ENCODE results near the gene ATF7.
"Not testable (repeated sequence)": the region's sequence is repeated elsewhere in the genome, so short reads cannot be mapped to it uniquely, and the experiment has no call there.

ATF7 gene

GRCh38 chr12:53481939-53482586, 144.1 kb downstream of the ATF7 start:
- DNase-seq (ENCODE audit: low spot score): no peak

GRCh38 chr12:53481458-53481857, 144.7 kb downstream of the ATF7 start:
- DNase-seq (ENCODE audit: low spot score): not testable (repeated sequence)

GRCh38 chr12:53480491-53481442, 145.4 kb downstream of the ATF7 start:
- no peak for DNase-seq (ENCODE audit: low spot score)

- no peak for DNase-seq (ENCODE audit: low spot score)
Observed at GRCh38 chr12:53479331-53479730, 146.9 kb downstream of the ATF7 start.

GRCh38 chr12:53478865-53479264, 147.3 kb downstream of the ATF7 start:
- no peak for DNase-seq (ENCODE audit: low spot score)

- no peak for DNase-seq (ENCODE audit: low spot score)
Observed at GRCh38 chr12:53476769-53477209, 149.4 kb downstream of the ATF7 start.

- DNase-seq (ENCODE audit: low spot score): no peak
Observed at GRCh38 chr12:53474819-53475218, 151.4 kb downstream of the ATF7 start.

GRCh38 chr12:53474077-53474476, 152.1 kb downstream of the ATF7 start:
- DNase-seq (ENCODE audit: low spot score): no peak

- no peak for DNase-seq (ENCODE audit: low spot score)
Observed at GRCh38 chr12:53472056-53472582, 154.1 kb downstream of the ATF7 start.

GRCh38 chr12:53468282-53468681, 157.9 kb downstream of the ATF7 start:
- no peak for DNase-seq (ENCODE audit: low spot score)

- no peak for DNase-seq (ENCODE audit: low spot score)
Observed at GRCh38 chr12:53467880-53468279, 158.3 kb downstream of the ATF7 start.

GRCh38 chr12:53467082-53467481, 159.1 kb downstream of the ATF7 start:
- no peak for DNase-seq (ENCODE audit: low spot score)

- no peak for DNase-seq (ENCODE audit: low spot score)
Observed at GRCh38 chr12:53466640-53467039, 159.5 kb downstream of the ATF7 start.

GRCh38 chr12:53465679-53466078, 160.5 kb downstream of the ATF7 start:
- DNase-seq (ENCODE audit: low spot score): no peak

- DNase-seq (ENCODE audit: low spot score): no peak
Observed at GRCh38 chr12:53464685-53465418, 161.3 kb downstream of the ATF7 start.

GRCh38 chr12:53463802-53464560, 162.2 kb downstream of the ATF7 start:
- DNase-seq (ENCODE audit: low spot score): no peak

GRCh38 chr12:53462935-53463334, 163.2 kb downstream of the ATF7 start:
- DNase-seq (ENCODE audit: low spot score): no peak

GRCh38 chr12:53461591-53461990, 164.6 kb downstream of the ATF7 start:
- DNase-seq (ENCODE audit: low spot score): no peak

GRCh38 chr12:53461059-53461458, 165.1 kb downstream of the ATF7 start:
- no peak for DNase-seq (ENCODE audit: low spot score)

- DNase-seq (ENCODE audit: low spot score): no peak
Observed at GRCh38 chr12:53459097-53459496, 167.1 kb downstream of the ATF7 start.
